IPS-11a (cell line): ENCODE results near the gene CD101.

Experiments
- H3K4me3 ChIP-seq: one replicate; pipeline ENCODE4 v1.5.1; 2013; ENCODE audit warnings: low read depth, low read length, control low read depth

Gene CD101

GRCh38 chr1:117014209-117014608 is 12.6 kb downstream of the CD101 start:
- H3K4me3 ChIP-seq: no peak overlapping the region

GRCh38 chr1:117015724-117016123 is 14.2 kb downstream of the CD101 start:
- no peak overlapping the region for H3K4me3 ChIP-seq

DNA sequence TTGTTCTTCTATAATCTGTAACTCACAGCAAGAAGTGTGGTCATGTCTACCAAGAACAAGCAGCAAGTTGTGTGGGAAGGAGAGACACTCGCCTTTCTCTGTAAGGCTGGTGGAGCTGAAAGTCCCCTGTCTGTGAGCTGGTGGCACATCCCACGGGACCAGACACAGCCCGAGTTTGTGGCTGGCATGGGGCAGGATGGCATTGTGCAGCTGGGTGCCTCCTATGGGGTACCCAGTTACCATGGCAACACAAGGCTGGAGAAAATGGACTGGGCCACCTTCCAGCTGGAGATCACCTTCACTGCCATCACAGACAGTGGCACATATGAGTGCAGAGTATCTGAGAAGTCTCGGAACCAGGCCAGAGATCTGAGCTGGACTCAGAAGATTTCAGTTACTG is 15.5 kb downstream of the CD101 start:
- no peak overlapping the region for H3K4me3 ChIP-seq

GRCh38 chr1:117017648-117018047 is 16.1 kb downstream of the CD101 start:
- H3K4me3 ChIP-seq: no peak overlapping the region

DNA sequence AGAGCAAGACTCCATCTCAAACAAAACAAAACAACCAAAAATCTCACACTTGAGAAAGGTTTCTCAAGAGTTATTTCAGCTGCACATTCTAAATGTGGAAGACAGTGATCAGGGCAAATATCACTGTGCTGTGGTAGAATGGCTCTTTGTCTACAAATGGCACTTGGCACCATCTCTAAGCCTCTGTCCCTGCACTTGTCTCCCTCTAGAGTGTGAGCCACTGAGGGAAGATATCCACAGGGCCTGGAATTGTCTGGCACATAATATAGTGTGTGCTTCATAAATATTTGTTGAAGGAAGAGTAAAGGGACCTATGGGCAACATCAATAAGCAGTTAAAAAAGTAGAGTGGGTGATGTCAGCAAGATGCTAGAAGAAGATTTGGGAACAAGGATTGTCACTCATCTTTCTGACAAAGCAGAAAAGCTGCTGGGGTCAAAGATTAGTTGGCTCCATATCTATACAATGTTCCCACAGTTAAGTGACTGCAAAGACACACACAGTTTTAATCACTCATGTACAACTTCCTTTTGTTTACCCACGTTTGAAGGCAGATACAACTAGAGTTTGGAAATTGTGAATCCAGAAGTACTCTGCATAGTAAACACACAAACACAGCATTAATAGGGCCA is 19.1 kb downstream of the CD101 start:
- H3K4me3 ChIP-seq: no peak overlapping the region

DNA sequence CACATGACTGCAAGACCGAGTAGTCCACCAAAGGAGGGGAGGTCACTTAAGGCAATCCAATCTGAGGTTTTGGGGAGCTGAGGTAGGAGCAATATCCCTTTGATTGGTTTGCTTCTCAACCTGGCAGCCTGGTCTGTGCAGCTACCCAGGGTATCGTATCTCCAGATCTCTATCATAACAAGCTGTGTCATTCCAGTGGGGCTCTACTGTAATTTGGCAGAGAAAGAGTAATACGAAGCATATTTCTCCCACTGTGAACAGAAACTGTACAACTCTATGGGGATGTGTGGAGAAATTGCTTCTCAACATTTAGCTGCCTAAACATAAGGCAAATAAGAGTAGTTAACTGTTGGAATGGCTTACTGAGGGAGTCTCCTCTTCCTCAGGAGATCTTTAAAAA is 20.6 kb downstream of the CD101 start:
- no peak overlapping the region for H3K4me3 ChIP-seq

DNA sequence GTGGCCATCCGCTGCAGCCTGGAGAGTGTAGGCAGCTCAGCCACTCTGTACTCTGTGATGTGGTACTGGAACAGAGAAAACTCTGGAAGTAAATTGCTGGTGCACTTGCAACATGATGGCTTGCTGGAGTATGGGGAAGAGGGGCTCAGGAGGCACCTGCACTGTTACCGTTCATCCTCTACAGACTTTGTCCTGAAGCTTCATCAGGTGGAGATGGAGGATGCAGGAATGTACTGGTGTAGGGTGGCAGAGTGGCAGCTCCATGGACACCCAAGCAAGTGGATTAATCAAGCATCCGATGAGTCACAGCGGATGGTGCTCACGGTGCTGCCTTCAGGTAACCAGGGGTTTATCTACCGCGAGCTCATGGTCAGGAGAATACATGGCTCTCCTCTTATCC is 24.0 kb downstream of the CD101 start:
- H3K4me3 ChIP-seq: no peak overlapping the region

DNA sequence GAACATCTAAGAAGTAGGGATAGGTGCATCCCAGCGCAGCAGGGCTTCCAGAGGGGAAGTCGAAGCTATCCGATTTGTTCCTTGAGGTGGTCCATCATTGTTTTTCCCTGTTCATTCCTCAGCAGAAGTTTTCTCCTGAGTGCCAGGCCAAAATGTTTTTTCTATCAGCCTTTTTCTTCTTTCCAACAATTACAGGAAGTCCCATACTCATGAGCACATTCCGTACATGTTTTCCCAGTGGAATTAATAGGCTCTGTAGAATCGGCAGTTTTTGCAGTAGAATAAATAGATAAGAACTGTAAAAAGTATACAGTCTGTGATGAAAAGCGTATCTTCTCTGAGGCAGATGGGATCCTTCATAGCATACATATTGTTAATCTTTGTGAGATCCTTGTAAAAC is 24.8 kb downstream of the CD101 start:
- no peak overlapping the region for H3K4me3 ChIP-seq

DNA sequence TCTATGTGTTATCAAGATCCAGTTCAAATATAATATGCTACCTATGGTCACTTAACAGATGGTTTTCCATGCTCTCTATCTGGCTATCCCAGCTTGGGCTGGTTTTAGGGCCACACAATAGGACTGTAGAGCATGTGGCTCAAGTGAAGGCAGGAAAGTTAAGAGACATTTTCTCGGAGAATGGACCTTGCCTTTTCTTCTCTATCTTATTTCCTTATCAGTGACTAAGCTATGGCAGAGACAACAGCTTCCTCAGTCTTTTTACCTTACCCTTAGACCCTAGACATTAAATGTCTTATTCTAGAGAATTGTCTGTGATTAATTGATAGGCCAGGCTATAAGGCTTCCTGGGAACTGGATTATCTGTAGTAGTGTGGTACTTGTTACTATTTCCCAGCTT is 28.1 kb downstream of the CD101 start:
- H3K4me3 ChIP-seq: no peak overlapping the region

DNA sequence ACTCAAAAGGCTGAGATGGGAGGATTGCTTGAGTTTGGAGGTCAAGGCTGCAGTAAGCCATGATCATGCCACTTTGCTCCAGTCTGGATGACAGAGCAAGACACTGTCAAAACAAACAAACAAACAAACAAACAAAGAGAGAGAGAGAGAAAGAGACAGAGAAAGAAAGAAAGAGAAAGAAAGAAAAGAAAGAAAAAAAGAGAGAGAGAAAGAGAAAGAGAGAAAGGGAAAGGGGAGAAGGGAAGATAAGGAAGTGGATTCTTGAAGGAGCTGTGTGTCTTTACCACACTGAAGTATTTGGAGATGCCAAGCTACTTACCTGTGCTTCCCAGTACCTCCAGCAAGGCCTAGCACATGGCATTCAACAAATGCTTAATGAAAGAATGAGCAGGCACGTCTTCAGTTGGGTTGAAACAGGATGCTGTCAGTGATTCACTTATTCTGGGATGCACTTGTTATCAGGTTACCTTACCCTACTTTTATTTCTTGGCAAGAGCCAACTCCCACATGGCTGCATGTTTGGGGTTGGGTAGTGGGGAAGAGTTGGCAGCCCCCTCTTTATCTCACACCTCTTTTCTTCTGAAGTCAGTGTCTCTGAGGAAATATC is 28.8 kb downstream of the CD101 start:
- H3K4me3 ChIP-seq: no peak overlapping the region

- H3K4me3 ChIP-seq: no peak overlapping the region
Measured at GRCh38 chr1:117032266-117032665, 30.7 kb downstream of the CD101 start.

DNA sequence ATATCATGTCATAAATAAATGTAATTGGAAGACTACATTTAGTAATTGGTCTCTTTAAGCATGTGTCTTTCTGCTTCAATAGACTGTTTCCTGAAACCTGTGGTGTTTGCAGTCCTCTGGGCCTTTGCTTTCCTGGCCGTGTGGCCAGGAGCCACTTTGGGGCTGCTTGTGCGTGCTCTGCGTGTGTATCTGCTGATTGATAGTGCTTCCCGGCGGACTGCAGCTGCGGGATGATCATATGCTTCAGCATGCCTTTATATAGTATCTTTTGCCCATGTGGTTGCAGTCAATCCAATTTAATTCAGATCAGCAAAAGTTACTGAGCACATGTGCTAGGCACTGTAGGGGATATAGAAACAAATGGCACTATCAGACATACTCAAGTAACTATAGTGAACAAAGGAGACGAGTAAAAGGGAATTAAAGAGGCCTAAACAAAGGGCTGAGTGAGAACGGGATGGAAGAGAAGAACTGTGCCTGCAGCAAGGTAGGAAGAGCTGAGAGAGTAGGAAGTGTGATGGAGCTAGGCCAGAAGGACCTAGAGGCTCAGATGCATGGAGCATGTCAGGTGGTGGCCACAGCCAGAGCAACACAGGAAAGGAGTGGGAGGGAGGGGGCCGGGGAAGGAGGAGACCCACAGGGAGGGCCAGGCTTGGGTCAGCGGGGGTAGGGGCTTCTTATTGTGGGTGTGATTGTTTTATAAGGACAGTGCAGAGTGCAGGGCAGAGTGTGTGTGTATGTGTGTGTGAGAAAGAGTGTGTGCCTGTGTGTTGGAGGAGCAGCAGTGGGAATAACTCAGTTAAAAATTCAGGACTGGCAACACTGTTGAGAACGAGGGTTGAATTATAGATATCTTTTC is 31.4 kb downstream of the CD101 start:
- H3K4me3 ChIP-seq: no peak overlapping the region

- no peak overlapping the region for H3K4me3 ChIP-seq
Measured at GRCh38 chr1:117033772-117034171, 32.2 kb downstream of the CD101 start.

- H3K4me3 ChIP-seq: no peak overlapping the region
Measured at GRCh38 chr1:117034791-117035290, 33.3 kb downstream of the CD101 start.

DNA sequence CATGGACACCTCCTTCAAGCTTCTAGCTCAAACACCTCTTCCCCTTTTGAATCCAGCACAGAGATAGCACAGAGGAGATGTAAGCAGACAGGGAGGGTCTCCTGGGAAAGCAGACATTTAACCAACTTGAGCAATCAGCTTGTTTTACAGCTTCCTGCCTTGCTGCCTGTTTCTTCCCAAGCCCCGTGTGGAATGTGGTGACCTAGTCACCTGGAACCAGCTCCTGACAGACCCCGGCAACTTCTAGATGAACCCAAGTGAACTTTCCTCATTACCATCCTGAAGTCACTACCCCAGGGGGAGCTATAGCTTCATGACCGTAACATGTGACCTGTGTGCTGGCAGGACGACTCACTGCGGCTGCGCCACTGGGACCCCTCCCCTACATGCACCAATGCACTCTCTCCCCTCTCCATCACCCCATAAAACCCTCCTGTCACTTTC is 34.5 kb downstream of the CD101 start:
- H3K4me3 ChIP-seq: no peak overlapping the region

- H3K4me3 ChIP-seq: no peak overlapping the region
Measured at GRCh38 chr1:117037802-117038201, 36.2 kb downstream of the CD101 start.

DNA sequence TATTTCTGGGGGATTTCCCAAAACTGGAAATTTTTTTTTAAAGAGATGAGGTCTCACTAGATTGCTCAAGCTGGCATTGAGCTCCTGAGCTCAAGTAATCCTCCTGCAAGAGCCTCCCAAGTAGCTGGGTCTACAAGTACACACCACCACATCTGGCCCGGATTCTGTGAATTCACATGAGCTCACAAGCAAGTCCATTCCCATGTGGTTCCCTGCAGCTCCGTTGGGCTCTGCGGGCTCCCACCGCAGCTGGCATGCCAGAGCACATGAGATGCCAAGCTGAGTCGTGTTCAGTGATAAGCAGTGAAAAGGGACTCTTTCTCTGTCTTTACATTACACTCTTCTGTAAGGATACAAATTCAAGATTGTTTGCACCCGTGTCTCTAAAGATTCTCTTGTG is 36.7 kb downstream of the CD101 start:
- H3K4me3 ChIP-seq: no peak overlapping the region

DNA sequence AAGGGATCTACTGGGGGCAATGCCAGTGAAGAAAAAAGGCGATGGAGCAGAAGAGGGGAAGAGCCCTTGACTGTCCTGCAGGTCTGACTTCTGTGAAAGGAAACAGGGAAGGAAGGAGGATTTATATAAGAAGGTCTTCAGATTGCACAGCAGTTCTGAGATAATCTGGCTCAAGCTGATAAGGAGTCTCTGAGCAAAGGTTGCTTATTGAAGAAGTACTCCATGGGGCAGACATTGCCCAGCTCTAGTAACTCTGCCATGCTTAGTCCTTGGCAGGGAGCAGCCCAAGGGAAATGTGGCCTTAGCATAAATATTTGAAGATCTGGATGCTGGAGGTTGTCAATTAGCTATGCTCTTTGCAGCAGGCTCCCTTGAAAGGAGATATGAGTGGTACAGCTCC is 42.7 kb downstream of the CD101 start:
- H3K4me3 ChIP-seq: no peak overlapping the region

DNA sequence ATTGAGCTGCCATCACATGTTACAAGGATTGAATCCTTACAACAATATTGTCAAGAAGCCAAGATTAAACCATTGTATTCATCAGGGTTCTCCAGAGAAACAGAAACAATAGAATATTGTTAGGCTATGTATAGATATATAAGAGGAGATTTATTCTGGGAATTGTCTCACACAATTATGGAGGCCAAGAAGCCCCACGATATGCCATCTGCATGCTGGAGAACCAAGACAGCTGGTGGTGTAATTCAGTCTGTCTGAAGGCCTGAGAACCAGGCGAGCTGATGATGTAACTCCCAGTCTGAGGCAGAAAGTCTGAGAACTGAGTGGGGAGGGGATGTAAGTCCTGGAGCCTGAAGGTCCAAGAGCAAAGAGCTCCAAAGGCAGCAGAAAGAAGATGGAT is 44.1 kb downstream of the CD101 start:
- no peak overlapping the region for H3K4me3 ChIP-seq

DNA sequence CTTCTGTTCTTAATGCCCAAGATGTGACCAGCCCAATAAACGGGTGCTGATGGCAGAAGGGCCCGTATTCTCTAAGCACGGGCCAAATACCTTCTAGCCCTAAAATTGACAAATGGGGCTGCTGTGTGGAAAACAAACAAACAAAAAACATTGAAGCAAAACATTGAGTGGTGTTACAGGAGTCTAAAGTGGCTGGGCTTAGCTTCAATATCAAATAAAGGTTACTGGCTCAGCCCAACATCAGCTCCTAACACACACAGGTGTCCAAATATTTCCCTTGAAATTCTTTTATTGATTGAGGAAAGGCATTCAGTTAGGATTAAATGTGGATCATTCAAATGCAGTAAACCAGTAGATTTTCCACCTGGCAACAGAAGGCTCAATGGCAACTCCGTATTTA is 45.2 kb downstream of the CD101 start:
- no peak overlapping the region for H3K4me3 ChIP-seq

DNA sequence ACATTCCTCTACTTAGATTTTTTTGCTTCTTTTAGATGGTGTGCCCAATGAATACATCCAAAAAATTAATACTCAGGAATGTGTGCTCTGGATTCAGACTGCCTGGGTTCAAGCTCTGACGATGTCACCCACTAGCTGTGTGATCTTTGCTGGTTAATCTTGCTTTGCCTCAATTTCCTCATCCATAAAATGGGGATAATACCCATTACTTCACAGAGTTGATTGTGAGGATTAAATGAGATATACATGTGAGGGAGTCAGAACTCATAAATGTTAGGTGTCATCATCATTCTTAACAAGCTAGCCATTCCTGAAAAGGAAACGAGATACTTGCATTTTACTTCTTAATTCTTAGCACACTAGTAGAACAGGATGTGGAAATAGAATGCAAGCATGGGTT is 45.7 kb downstream of the CD101 start:
- H3K4me3 ChIP-seq: no peak overlapping the region

- H3K4me3 ChIP-seq: no peak overlapping the region
Measured at GRCh38 chr1:117049857-117050256, 48.3 kb downstream of the CD101 start.
